Esophagus muscularis mucosa (tissue), 4 donors: ENCODE data around the gene PPP1R12B.

Experiments used
- EP300 ChIP-seq: sonication (generic); formaldehyde crosslinking; IDR thresholded peaks from one replicate; pipeline ENCODE4 v1.6.1; 2017; ENCODE audit warnings: antibody characterized with exemption
- POLR2A ChIP-seq: fragments of 450-650 bp; IDR thresholded peaks from one replicate; pipeline ENCODE4 v1.6.1; 2017; ENCODE audit warnings: antibody characterized with exemption, moderate library complexity, mild to moderate bottlenecking, low read depth
- POLR2AphosphoS5 ChIP-seq, 2 donors: sonication (generic); formaldehyde crosslinking; IDR thresholded peaks; one replicate each; pipeline ENCODE4 v1.6.1; 2017; ENCODE audit warnings: antibody characterized with exemption in 2 of 2
- TF ChIP-seq, protein P1 (sequence below), 3 experiments: fragments of 200-600 bp in 2 of 3; fragments of 450-650 bp in 1 of 3; sonication (generic) in 2 of 3; IDR thresholded peaks; one replicate each; pipeline ENCODE4 v1.5.1; 2017 to 2019; ENCODE audit warnings: antibody characterized with exemption in 3 of 3, mild to moderate bottlenecking in 2 of 3, moderate library complexity in 1 of 3

DNA sequence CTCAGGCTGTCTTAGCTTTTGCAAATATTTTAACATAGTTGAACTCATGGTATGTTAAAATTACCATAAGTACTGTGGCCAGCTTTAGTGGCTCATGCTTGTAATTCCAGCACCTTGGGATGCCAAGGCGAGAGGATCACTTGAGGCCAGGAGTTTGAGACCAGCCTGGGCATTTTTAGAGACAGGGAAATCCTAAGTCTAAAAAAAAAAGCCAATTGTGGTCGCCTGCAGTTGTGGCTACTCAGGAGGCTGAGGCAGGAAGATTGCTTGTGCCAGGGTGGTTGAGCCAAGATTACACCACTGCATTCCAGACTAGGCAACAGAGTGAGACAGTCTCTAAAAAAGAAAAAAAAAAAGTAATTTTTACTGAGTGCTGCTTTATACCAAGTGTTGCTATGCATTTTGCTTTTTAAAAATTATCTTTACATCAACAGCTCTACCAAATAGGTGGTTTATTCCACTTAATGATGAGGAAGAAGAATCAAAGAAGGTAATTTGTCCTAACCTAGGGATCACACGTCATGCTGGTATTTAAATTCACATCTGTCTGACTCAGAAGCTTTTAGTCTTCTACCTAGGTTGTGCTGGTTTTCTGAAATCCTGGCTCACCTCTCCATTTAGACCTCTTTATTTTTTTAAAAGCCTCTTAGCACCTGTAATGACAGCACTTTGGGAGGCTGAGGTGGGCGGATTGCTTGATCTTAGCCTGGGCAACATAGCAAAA is 16.8 kb downstream of the PPP1R12B start:
- TF ChIP-seq, protein P1, sequence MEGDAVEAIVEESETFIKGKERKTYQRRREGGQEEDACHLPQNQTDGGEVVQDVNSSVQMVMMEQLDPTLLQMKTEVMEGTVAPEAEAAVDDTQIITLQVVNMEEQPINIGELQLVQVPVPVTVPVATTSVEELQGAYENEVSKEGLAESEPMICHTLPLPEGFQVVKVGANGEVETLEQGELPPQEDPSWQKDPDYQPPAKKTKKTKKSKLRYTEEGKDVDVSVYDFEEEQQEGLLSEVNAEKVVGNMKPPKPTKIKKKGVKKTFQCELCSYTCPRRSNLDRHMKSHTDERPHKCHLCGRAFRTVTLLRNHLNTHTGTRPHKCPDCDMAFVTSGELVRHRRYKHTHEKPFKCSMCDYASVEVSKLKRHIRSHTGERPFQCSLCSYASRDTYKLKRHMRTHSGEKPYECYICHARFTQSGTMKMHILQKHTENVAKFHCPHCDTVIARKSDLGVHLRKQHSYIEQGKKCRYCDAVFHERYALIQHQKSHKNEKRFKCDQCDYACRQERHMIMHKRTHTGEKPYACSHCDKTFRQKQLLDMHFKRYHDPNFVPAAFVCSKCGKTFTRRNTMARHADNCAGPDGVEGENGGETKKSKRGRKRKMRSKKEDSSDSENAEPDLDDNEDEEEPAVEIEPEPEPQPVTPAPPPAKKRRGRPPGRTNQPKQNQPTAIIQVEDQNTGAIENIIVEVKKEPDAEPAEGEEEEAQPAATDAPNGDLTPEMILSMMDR (IDR thresholded peaks at IDR 0.05) = no peak
- TF ChIP-seq POLR2AphosphoS5 (IDR thresholded peaks at IDR 0.05) = no peak
- no peak for TF ChIP-seq POLR2A
- TF ChIP-seq EP300 = no peak
